Astrocyte (in vitro differentiated cells and primary cell): ENCODE results near the gene AUP1.

Experiments used
- CTCF ChIP-seq: IDR thresholded peaks from 2 replicates; pipeline ENCODE4 v1.5.1; 2011; ENCODE audit warnings: low read depth, mild to moderate bottlenecking, inconsistent platforms, low read length, moderate library complexity; ENCODE audit not compliant: insufficient read depth
- EZH2 ChIP-seq: IDR thresholded peaks from 2 replicates; pipeline ENCODE4 v1.6.1; 2012; ENCODE audit warnings: mild to moderate bottlenecking, low read length, inconsistent platforms; ENCODE audit not compliant: insufficient read depth

- TF ChIP-seq CTCF: no peak
- TF ChIP-seq EZH2: no peak
These were observed 34.7 kb upstream of the AUP1 start for GRCh38 chr2:74564222-74564621.
